Muscle layer of colon (tissue), 2 donors: Measurements from ENCODE around the gene FMO2.
A peak's percentile ranks its signal among the peaks of the same experiment; 100 is the strongest.

Experiments used
- H3K27ac ChIP-seq: one replicate; pipeline ENCODE4 v1.7.0; 2013; ENCODE audit warnings: low read depth, mild to moderate bottlenecking, low read length, moderate library complexity
- H3K27me3 ChIP-seq, 2 donors: one replicate each; pipeline ENCODE4 v1.7.0; 2013; ENCODE audit warnings: low read length in 2 of 2, mild to moderate bottlenecking in 2 of 2; ENCODE audit not compliant: insufficient read depth in 2 of 2, control insufficient read depth in 1 of 2
- H3K36me3 ChIP-seq: one replicate; pipeline ENCODE4 v1.7.0; 2013; ENCODE audit warnings: mild to moderate bottlenecking, low read length; ENCODE audit not compliant: insufficient read depth
- H3K4me1 ChIP-seq: one replicate; pipeline ENCODE4 v1.7.0; 2013; ENCODE audit warnings: mild to moderate bottlenecking, low read length; ENCODE audit not compliant: insufficient read depth
- H3K4me3 ChIP-seq, 2 donors: one replicate each; pipeline ENCODE4 v1.7.0; 2013; ENCODE audit warnings: low read length in 2 of 2, low read depth in 1 of 2, mild to moderate bottlenecking in 1 of 2, moderate library complexity in 1 of 2
- H3K9ac ChIP-seq: one replicate; pipeline ENCODE4 v1.7.0; 2013; ENCODE audit warnings: low read length
- H3K9me3 ChIP-seq: one replicate; pipeline ENCODE4 v1.7.0; 2013; ENCODE audit warnings: mild to moderate bottlenecking, low read length
- donor health status: abdominal sarcoma.
- donor health status: Adenocarcinoma of cecum.

Gene FMO2

GRCh38 chr1:171251042-171251951 lies 66.2 kb downstream of the FMO2 start:
- Histone ChIP-seq H3K9ac (no peak overlapping the region), H3K27ac (no peak overlapping the region), H3K27me3 (peaks cover 8 to 22% of the 10 kb centered on the region in 2 donors), H3K36me3 (no peaks in the 10 kb centered on the region), H3K9me3 (no peaks in the 10 kb centered on the region), H3K4me3 (peak overlapping the region; percentile 40 to 47), H3K4me1 (no peaks in the 10 kb centered on the region)

DNA sequence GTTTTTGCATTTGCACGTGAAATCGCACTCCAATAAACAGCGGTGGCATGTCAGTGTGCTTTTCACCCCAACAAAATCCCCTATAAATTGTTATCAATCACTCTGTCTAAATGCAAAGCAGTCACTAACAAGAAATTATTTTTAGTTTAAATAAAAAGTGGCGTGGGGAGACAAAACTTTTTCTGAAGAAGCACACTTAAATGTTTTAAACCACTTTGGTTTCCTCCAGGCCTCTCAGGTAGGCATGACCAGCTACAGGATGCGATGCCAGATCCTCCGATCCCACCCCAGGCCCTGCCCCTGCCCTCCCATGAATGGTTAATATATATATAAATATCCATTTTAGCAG lies 66.8 kb downstream of the FMO2 start:
- no peak overlapping the region for H3K9ac ChIP-seq
- H3K36me3 ChIP-seq, result no peaks in the 10 kb centered on the region
- H3K27ac ChIP-seq, result no peak overlapping the region
- H3K9me3 ChIP-seq, result no peaks in the 10 kb centered on the region
- peaks cover 8 to 22% of the 10 kb centered on the region in 2 donors for H3K27me3 ChIP-seq
- H3K4me3 ChIP-seq, result peak overlapping the region in 1 of 2 donors; percentile 47
- H3K4me1 ChIP-seq, result no peaks in the 10 kb centered on the region

GRCh38 chr1:171252482-171252881 lies 67.4 kb downstream of the FMO2 start:
- Histone ChIP-seq H3K27ac (no peak overlapping the region), H3K36me3 (no peaks in the 10 kb centered on the region), H3K9ac (no peak overlapping the region)

GRCh38 chr1:171254859-171255258 lies 69.8 kb downstream of the FMO2 start:
- H3K27ac ChIP-seq, result no peak overlapping the region
- H3K4me1 ChIP-seq, result no peaks in the 10 kb centered on the region
- H3K36me3 ChIP-seq, result no peaks in the 10 kb centered on the region
- peaks cover 8 to 22% of the 10 kb centered on the region in 2 donors for H3K27me3 ChIP-seq
- H3K9ac ChIP-seq, result no peak overlapping the region
- H3K4me3 ChIP-seq, result no peak overlapping the region
- no peaks in the 10 kb centered on the region for H3K9me3 ChIP-seq

More at GRCh38 chr1:171252482-171252881, 67.4 kb downstream of the FMO2 start:
- Histone ChIP-seq H3K9me3 (no peaks in the 10 kb centered on the region), H3K4me1 (no peaks in the 10 kb centered on the region), H3K27me3 (peaks cover 8 to 22% of the 10 kb centered on the region in 2 donors), H3K4me3 (no peak overlapping the region)

GRCh38 chr1:171256940-171257606 lies 72.0 kb downstream of the FMO2 start:
- no peaks in the 10 kb centered on the region for H3K9me3 ChIP-seq
- H3K9ac ChIP-seq, result no peak overlapping the region
- peaks cover 8 to 11% of the 10 kb centered on the region in 2 donors for H3K27me3 ChIP-seq
- H3K36me3 ChIP-seq, result no peaks in the 10 kb centered on the region
- H3K4me3 ChIP-seq, result no peak overlapping the region
- H3K27ac ChIP-seq, result no peak overlapping the region
- no peaks in the 10 kb centered on the region for H3K4me1 ChIP-seq

DNA sequence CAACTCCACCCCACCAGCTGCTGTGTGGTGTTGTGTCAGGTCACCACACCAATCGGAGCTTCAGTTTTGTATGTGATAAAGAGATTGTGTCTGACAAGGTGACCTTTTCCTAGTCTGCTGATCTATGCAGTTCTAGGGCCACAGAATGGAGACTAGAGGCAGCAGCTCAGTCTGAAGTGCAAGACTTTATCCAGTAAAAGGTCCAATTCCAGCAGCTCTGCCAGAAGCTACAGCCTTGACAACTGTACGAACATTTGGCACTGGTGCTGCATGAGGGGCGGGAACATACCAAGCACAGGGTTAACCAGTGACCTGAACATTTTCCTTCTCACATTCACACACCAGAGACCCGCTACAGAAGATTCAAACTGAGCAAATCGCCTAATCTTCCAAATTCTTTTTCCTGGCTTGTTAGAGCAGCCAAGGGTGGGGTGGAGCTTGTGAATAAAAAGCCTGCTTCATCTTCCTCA lies 72.5 kb downstream of the FMO2 start:
- no peak overlapping the region for H3K4me3 ChIP-seq
- H3K9ac ChIP-seq, result no peak overlapping the region
- no peaks in the 10 kb centered on the region for H3K4me1 ChIP-seq
- H3K9me3 ChIP-seq, result no peaks in the 10 kb centered on the region
- peaks cover 6 to 8% of the 10 kb centered on the region in 2 donors for H3K27me3 ChIP-seq
- H3K27ac ChIP-seq, result no peak overlapping the region
- no peaks in the 10 kb centered on the region for H3K36me3 ChIP-seq

GRCh38 chr1:171258429-171258828 lies 73.3 kb downstream of the FMO2 start:
- H3K36me3 ChIP-seq, result no peaks in the 10 kb centered on the region
- H3K4me1 ChIP-seq, result no peaks in the 10 kb centered on the region
- no peak overlapping the region for H3K9ac ChIP-seq
- H3K9me3 ChIP-seq, result no peaks in the 10 kb centered on the region
- H3K27ac ChIP-seq, result no peak overlapping the region
- no peak overlapping the region for H3K4me3 ChIP-seq
- H3K27me3 ChIP-seq, result peaks cover 0 to 8% of the 10 kb centered on the region in 2 donors

DNA sequence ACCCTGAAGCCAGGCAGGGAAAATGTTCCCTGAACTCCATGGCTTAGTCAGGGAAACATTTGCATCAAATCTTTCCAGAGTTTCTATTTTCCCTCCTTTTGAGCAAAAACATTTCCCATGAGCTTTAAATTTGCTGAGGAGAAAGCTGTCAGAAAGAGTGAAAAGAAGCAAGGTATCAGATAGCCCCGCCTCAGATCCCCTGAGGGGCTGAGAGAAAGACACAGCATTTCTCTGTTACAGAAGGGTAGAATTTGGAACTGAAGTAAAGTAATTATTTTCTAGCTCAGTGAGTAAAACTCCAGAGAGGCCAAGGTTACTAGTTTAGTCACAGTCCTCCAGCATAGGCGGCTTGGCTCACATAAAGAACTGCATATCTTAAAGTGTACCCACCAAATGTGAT lies 73.8 kb downstream of the FMO2 start:
- no peaks in the 10 kb centered on the region for H3K4me1 ChIP-seq
- no peak overlapping the region for H3K9ac ChIP-seq
- H3K27ac ChIP-seq, result no peak overlapping the region
- H3K9me3 ChIP-seq, result no peaks in the 10 kb centered on the region
- peaks cover 0 to 8% of the 10 kb centered on the region in 2 donors for H3K27me3 ChIP-seq
- no peaks in the 10 kb centered on the region for H3K36me3 ChIP-seq
- no peak overlapping the region for H3K4me3 ChIP-seq
